Stromal cell of bone marrow (primary cell): ENCODE data around the gene RBAK.
"Not testable (repeated sequence)": the region's sequence is repeated elsewhere in the genome, so short reads cannot be mapped to it uniquely, and the experiment has no call there.

Experiments
- DNase-seq: peaks from one replicate; pipeline ENCODE4 v3.0.0-alpha.2; 2012; ENCODE audit warnings: low read depth

RBAK gene

DNA sequence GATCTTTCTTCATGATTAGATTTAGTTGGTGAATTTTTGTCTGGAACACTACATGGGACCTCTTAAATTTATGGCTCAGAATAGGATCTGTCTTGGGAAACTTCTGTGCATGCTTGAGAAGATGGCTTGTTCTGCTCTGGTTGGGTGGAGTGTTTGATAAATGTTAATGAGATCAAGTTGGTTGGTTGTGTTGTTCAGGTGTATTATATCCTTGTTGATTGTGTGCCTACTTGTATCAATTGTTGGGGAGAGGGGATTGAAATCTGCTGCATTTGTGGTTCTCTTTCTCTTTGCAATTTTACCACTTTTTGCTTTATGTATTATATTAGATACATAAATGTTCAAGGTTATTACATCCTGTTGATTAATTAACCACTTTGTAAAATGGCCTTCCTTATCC is 6.1 kb downstream of the RBAK start:
- DNase-seq: not testable (repeated sequence)

DNA sequence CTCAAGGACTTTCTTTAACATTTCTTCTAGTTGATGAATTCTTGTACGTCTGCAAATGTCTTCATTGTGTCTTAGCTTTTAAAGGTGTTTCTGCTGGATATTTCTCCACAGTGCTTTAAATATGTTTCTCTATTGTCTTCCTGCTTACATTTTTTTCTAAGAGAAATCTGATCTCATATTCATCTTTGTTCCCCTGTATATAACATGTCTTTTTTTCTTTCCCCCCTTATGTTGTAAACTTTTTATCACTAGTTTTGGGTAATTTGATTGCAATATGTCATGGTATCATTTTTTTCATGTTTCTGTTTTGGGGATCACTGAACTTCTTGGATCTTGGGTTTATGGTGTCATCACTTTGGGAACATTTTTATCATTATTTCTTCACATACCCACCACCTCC is 7.5 kb downstream of the RBAK start:
- DNase-seq: no peak

DNA sequence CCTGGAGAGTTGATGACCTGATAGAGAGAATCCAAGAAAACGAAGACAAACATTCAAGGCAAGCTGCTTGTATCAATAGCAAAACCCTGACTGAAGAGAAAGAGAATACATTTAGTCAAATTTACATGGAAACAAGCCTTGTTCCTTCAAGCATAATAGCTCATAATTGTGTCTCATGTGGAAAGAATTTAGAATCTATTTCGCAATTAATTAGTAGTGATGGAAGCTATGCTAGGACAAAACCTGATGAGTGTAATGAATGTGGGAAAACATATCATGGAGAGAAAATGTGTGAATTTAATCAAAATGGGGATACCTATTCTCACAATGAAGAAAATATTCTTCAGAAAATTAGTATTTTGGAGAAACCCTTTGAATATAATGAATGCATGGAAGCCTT is 18.0 kb downstream of the RBAK start:
- DNase-seq: no peak

DNA sequence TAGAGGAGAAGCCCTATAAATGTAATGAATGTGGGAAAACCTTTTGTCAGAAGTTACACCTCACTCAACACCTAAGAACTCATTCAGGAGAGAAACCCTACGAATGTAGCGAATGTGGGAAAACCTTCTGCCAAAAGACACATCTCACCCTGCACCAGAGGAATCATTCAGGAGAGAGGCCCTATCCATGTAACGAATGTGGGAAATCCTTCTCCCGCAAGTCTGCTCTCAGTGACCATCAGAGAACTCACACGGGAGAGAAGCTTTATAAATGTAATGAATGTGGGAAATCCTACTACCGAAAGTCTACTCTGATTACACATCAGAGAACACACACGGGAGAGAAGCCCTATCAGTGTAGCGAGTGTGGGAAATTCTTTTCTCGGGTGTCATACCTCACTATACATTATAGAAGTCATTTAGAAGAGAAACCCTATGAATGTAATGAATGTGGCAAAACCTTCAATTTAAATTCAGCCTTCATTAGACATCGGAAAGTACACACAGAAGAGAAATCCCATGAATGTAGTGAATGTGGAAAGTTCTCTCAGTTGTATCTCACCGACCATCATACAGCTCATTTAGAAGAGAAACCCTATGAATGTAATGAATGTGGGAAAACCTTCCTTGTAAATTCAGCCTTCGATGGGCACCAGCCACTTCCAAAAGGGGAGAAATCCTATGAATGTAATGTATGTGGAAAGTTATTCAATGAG is 18.9 kb downstream of the RBAK start:
- DNase-seq: no peak

DNA sequence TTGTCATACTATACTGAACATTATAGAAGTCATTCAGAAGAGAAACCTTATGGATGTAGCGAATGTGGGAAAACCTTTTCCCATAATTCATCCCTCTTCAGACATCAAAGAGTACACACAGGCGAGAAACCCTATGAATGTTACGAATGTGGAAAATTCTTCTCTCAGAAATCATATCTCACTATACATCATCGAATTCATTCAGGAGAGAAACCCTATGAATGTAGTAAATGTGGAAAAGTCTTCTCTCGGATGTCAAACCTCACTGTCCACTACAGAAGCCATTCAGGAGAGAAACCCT is 19.4 kb downstream of the RBAK start:
- DNase-seq: no peak

DNA sequence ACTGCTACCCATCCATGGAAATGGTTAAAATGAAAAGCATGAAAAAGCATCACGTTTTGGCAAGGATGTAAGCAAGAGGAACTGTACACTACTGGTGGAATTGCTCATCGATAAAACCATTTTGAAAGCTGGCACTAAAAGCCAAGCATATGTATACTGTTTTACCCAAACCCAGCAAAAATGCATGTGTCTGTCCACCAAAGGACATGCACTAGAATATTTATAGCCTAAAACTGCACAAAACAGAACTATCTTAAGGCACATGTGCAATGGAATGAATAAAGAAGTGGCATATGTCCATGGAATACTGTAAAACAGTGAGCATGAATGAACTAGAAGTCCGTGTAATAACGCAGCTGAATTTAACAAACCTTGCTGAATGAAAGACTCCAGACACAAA is 22.9 kb downstream of the RBAK start:
- no peak for DNase-seq

DNA sequence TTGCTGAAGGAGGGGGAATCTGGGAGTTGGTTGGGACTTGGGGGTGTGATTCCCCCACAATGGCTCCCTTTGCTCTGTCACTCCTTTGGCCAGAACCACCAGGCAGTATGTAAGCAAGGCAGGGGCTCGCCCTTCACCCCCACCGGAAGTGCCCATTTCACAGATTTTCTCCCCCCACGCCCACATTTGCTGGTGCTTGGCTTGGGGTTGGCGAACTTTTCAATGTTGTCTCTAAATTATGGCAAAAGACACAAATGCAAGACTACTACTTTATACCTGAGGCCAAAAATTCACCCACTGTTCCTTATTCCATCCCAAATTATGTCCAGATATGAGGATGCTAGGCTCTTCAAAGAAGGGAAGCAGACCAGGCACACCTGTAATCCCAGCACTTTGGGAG is 24.5 kb downstream of the RBAK start:
- no peak for DNase-seq

DNA sequence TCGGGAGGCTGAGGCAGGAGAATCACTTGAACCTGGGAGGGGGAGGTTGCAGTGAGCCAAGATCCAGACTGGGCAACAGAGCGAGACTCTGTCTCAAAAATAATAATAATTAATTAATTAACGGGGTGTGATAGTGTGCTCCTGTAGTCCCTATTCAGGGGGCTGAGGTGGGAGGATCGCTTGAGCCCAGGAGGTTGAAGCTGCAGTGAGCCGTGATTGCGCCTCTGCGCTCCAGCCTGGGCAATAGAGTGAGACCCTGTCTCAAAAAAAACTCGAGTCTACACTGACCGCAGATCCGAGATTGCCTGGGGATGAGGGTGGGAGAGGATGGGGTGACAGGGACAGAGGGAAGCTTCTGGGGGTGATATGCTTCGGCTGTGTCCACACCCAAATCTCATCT is 29.5 kb downstream of the RBAK start:
- not testable (repeated sequence) for DNase-seq

DNA sequence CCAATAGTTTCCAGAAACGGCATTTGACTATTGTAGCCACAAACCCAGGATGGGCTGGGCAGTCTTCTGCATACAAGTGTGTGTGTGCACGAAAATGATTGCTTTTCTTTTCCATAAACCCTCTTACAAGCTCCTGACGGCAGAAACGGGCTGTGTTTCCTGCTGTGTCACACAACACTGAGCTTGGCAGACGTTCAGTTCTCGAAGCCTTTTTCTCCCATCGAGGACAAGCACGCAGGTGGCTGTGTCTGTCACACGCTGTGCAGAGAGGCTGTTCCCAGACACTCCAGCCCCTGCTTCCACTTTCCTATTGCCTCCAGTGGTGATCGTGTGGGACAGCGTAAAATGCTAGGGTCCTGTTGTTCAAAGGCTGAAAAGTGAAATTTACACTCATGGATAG is 32.1 kb downstream of the RBAK start:
- no peak for DNase-seq

DNA sequence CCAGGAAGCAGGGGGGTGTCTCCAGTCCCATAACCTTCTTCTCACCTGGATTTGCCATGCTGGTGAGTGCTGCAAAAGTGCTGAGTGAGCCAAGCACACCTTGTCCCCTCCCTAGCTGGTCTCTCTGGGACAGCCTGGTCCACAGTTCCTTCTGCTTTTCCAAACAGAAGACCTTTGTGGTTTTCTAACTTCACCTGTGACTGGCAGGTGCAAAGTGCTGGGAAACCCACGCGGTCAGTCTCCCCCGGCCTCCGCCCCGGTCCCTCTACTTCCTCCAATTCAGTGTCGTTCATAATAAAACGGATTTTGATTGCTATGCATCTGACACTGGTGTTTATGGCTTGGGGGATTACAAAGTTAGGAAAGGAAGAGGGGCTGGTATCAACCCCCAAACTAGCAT is 37.1 kb downstream of the RBAK start:
- no peak for DNase-seq

DNA sequence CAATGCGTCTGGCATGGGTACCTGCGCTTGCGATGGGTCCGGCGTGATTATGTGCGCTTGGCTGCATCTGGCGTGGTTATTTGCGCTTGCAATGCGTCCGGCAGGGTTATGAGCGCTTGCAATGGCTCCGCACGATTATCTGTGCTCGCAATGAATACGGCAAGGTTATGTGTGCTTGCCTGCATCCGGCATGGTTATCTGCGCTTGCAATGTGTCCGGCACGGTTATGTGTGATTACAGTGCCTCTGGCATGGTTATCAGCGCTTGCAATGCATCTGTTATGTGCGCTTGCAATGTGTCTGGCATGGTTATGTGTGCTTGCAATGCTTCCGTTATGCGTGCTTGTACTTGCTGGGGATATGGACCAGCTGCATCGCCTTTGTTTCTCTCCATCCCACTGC is 37.7 kb downstream of the RBAK start:
- no peak for DNase-seq

DNA sequence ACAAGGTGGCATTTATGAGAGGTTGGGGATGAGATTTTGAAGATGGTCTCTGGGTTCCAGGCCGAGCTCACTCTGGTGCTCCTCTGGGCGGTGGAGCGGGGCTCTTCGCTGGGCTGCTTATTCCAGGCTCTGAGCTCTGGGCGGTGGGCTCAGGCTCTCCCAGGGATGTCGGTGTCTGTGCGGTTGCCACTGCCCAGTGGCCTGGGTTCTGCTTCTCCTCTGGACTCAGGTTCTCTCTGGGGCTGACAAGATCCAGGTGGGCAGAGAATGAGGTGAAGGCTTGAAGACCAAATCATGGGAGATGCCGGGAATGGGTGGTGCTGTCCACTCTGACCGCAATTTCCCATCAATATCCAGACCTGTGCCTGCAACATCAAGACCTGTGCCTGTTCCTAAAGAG is 40.6 kb downstream of the RBAK start:
- DNase-seq: no peak

DNA sequence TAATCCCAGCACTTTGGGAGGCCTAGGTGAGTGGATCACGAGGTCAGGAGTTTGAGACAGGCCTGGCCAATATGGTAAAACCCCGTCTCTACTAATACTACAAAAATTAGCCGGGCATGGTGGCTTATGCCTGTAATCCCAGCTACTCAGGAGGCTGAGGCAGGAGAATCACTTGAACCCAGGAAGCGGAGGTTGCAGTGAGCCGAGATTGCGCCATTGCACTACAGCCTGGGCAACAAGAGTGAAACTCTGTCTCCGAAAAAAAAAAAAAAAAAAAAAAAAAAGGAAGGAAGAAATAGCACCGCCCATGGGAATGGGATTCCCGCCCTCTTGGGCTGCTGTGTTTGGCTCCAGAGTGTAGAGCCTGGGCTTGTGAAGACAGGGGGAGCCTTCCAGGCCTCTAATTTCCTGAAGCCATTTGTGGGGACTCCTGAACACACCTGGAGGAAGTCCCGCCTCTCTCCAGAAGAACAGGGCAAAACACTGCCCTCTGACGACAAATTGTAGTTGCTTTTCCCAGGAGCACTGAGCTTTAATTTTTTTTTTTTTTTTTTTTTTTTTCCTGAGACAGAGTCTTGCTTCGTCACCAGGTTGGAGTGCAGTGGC is 42.7 kb downstream of the RBAK start:
- DNase-seq: not testable (repeated sequence)

DNA sequence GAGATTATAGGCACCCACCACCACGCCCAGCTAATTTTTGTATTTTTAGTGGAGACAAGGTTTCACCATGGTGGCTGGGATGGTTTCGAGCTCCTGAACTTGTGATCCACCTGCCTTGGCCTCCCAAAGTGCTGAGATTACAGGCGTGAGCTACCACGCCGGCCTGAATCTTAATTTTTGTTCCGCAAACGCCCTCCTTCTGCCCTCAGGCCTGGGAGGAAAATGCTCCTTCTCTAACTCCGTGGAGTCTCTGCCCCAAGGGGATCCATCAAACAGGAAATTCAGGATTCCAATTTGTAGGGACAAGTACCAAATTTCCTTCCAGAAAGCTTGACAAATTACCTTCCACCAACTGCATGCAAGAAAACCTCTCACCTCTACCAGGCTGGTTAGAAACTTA is 43.2 kb downstream of the RBAK start:
- DNase-seq: no peak

DNA sequence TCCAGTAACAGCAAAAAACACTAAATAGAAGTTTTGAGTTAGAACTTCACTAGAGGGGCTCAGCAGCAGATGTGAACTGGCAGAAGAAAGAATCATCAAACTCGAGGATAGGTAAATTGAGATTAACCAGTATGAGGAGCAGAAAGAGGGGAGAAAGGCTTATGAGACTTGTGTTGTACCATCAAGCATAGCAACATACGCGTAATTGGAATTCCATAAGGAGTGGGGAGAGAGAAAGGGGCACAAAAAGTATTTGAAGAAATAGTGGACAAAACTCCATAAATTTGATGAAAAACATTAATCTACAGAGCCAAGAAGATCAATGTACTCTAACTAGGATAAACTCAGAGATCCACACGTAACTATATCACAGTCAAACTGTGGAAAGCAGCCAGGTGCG is 48.3 kb downstream of the RBAK start:
- no peak for DNase-seq

DNA sequence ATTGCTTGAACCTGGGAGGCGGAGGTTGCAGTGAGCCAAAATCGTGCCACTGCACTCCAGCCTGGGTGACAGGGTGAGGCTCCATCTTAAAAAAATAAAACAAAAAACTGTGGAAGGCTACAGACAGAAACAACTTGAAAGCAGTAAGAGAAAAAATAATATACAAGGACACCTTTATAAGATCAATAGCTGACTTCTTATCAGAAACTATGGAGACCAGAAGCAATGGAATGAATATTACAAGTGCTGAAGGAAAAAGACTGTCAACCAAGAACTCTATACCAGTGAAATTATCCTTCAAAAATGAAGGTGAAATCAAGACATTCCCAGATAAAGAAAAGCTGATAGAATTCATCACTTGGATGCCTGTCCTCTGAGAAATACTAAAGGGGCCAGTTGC is 49.0 kb downstream of the RBAK start:
- DNase-seq: no peak

DNA sequence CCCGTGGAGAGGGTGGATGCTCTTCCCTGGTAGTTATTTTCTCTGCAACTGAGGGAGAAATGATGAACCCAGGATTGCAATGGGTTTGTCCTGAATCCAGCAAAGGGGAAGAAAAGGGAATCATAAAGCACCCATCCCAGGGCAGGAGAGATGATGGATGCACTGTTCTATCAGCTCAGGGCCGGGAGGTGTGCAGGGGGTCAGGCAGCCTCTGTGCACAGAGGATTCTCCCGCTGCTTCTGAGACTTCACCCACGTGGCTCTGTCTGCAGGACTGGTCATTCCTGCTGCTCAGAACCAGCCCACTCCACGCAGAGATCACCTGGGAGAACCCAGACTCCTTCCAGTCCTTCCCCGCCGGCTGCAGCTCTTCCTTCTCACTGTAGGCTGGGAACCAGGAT is 70.7 kb downstream of the RBAK start:
- no peak for DNase-seq

DNA sequence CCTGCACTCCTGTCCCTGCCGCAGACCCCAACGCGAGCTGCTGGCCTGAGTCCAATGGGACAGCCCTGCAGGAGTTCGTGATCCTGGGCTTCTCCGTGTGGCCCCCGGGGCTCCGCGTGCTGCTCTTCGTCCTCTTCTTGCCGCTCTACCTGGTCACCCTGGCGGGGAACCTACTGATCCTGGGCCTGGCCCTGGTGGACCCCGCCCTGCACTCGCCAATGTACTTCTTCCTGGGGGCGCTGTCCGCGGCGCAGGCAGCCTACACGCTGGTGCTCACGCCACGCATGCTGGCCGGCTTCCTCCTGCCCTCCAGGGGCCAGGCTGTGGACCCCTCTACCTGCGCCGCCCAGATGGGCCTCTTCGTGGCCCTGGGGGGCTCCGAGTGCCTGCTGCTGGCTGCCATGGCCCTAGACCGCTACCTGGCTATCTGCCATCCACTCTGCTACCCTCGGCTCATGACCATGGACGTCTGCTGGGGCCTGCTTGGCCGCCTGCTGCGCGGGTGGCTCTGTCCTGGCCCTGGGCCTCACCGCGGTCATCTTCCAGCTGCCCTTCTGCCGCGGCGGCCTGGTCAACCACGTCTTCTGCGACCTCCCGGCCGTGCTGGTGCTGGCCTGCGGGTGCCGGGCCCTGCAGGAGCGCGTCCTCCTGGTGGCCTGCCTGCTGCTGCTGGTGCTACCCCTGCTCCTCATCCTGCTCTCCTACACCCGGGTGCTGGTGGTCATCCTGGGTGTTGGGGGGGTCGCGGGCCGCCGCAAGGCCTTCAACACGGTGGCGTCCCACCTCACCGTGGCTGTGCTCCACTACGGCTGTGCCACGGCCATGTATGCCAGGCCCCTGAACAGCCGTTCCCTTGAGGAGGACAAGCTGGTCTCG is 71.7 kb downstream of the RBAK start:
- DNase-seq: no peak
